NAMALWA (cell line): ENCODE measurements around the gene DR1.
A peak's percentile ranks its signal among the peaks of the same experiment; 100 is the strongest.

Experiments used
- DNase-seq: peaks from one replicate; pipeline ENCODE4 v3.0.0-alpha.2; 2015; ENCODE audit warnings: low spot score

Gene DR1

DNA sequence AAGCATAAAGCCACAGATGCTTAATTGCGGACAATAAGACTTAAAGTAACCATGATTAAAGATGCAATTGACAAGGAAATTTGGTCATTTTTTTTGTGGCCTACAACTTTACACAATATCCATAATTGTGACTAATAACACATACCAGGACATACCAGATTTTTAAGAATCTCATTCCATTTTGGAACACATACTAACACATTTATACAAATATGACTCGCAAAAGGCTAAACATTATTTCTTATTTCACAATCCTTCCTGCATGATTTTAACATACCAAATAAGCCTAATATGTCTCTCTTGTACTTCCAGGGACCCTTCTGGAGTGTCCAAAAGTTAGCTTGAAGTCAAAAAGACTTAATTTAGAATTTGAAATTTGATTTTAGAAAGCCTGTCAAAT is 48.8 kb downstream of the DR1 start:
- no peak for DNase-seq

DNA sequence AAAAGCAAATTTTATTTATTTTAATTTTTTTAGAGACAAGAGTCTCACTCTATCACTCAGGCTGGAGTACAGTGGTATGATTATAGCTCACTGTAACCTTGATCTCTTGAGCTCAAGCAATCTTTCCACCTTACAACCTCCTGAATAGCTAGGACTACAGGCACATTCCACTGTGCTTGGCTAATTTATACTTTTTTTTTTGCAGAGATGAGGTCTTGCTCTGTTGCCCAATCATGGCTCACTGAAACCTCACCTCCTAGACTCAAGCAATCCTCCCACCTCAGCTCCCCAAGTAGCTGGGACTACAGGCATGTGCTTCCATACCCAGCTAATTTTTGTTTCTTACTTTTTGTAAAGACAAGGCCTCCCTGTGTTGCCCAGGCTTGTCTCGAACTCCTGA is 49.5 kb downstream of the DR1 start:
- DNase-seq: no peak

DNA sequence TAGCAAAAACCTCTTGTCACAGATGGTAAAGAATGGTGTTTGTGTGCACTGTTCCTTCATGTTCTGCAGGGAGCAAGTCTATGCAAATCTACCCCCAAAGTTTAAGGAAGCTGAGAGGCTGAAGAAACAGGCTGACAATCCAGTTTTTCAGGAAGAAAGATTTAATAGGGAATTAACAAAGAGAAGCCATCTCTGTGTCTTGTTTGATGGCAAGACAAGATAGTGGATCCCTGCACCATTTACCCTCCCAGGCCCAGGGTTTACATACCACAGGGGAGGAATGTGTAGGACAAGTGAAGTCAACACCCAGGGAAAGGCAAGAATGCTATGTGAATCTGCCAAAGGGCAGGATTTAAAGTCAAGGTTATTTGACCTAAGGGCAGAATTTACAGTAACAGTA is 54.1 kb downstream of the DR1 start:
- no peak for DNase-seq

DNA sequence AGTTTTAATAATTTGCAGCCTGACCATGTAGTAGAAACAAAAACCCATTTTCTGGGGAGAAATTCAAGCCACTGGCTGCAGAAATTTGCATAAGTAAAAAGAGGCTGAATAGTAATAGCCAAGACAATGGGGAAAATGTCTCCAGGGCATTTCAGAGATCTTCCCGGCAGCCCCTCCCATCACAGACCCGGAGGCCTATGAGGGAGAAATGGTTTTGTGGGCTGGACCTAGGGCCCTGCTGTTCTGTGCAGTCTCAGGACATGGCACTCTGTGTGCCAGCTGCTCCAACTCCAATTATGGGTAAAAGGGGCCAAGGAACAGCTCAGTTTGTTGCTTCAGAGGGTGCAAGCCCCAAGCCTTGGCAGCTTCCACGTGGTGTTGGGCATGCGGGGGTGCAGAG is 62.5 kb downstream of the DR1 start:
- no peak for DNase-seq

DNA sequence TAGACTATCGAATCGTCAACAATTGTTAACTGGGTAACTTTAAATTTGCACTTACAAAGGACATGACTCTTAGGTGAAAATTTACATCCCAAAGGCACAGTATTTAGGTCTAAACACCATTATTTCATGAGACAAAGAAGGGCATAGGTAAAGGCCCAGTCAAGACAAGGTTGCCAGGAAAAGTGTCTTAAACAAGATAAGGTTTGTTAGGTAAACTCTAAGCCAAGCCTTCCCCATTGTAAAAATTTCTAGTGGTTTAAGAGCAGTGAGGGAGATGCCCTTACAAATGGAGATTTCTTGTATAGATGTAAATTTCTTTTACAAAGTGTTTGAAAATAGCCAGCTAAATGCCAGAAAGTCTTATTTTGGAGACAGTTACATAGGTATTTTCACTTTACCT is 65.3 kb downstream of the DR1 start:
- no peak for DNase-seq

DNA sequence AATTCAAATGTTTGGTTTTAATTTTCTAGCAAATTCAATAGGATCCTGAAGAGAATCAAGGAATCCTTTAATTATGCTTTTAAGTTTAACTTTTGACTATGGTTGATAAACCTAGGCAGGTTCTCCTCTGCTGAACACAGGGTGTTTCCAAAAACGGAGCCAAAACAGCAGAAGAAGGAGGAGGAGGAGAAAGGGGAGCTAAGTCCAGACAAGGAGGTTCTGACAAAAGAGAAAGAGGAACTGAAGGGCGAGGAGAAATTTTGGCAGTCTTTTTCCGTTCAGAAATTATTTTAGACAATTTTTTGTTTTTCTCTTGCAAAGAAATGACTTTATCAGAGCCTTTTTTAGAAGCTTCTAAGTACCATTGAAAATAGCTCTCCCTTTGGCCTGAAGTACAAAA is 69.0 kb downstream of the DR1 start:
- DNase-seq: peak; percentile 19

DNA sequence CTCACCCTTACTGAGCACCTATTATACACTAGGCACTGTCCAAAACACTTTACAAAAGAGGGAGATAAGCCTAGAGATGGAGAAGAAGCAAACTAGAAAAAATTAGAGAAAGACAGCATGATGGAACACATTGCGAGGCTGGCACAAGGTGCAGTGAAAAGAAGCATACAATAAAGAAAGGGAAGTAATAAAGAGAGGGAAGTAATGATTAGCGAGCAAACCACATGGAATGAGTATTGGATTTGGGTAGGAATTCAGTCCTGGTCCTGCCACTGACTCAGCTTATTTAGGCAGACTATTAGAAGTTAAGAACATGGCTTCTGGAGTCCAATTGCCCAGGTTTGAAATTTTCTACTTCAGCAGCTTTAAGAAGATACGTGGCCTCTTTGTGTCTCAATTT is 69.6 kb downstream of the DR1 start:
- no peak for DNase-seq

DNA sequence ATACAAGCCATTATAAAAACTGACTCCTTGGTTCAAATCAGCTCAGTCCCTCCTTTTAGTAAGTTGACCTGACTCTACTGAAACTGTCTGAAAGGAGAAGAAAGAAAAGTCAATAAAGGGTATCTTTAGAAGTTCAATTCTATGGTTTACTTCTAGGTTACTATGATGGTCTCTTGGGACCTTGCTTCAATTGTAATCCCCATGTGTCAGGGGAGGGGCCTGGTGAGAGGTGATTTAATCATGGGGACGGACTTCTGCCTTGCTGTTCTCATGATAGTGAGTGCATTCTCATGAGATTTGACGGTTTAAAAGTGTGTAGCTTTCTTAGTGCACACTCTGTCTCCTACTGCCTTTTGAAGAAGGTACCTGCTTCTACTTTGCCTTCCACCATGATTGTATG is 70.5 kb downstream of the DR1 start:
- peak; percentile 22 for DNase-seq
